ENCODE data around the gene SPACA7.

- TF ChIP-seq CTCF (IDR thresholded peaks at IDR 0.05): no peak
- TF ChIP-seq POLR2A (IDR thresholded peaks at IDR 0.05): no peak
Measured at GRCh38 chr13:112451512-112452379, 75.6 kb downstream of the SPACA7 start.
